HG03571 (cell line): ENCODE results near the gene MICAL3.
"Not testable (repeated sequence)": the region's sequence is repeated elsewhere in the genome, so short reads cannot be mapped to it uniquely, and the experiment has no call there.

ENCODE experiments used
- ATAC-seq: cut with Tn5 transposase; IDR thresholded peaks from one replicate; pipeline ENCODE4 v1.9.1; 2021; ENCODE audit not compliant: unreplicated experiment

The MICAL3 gene

GRCh38 chr22:18034076-18034475 is 9.7 kb upstream of the MICAL3 start:
- no peak for ATAC-seq

- no peak for ATAC-seq
Measured at GRCh38 chr22:18033204-18033998, 9.0 kb upstream of the MICAL3 start.

GRCh38 chr22:18032455-18033101 is 8.2 kb upstream of the MICAL3 start:
- ATAC-seq: no peak

- ATAC-seq: no peak
Measured at GRCh38 chr22:18031695-18032454, 7.5 kb upstream of the MICAL3 start.

GRCh38 chr22:18029686-18030267 is 5.4 kb upstream of the MICAL3 start:
- ATAC-seq: no peak

- ATAC-seq: no peak
Measured at GRCh38 chr22:18028817-18029527, 4.6 kb upstream of the MICAL3 start.

GRCh38 chr22:18025898-18026297 is 1.5 kb upstream of the MICAL3 start:
- not testable (repeated sequence) for ATAC-seq

- ATAC-seq: no peak
Measured at GRCh38 chr22:18024956-18025720, 777 bp upstream of the MICAL3 start.

- no peak for ATAC-seq
Measured at GRCh38 chr22:18023509-18024275, 669 bp downstream of the MICAL3 start.

GRCh38 chr22:18022876-18023275 is 1.5 kb downstream of the MICAL3 start:
- ATAC-seq: no peak

- ATAC-seq: no peak
Measured at GRCh38 chr22:18021431-18021830, 2.9 kb downstream of the MICAL3 start.

- ATAC-seq: not testable (repeated sequence)
Measured at GRCh38 chr22:18020743-18021142, 3.6 kb downstream of the MICAL3 start.

- ATAC-seq: no peak
Measured at GRCh38 chr22:18013947-18014346, 10.4 kb downstream of the MICAL3 start.

- no peak for ATAC-seq
Measured at GRCh38 chr22:18013436-18013835, 10.9 kb downstream of the MICAL3 start.

- ATAC-seq: no peak
Measured at GRCh38 chr22:18012531-18012930, 11.8 kb downstream of the MICAL3 start.

GRCh38 chr22:18010266-18010665 is 14.1 kb downstream of the MICAL3 start:
- no peak for ATAC-seq

GRCh38 chr22:18008136-18008535 is 16.2 kb downstream of the MICAL3 start:
- ATAC-seq: no peak

GRCh38 chr22:18005201-18005926 is 19.0 kb downstream of the MICAL3 start:
- no peak for ATAC-seq

- ATAC-seq: not testable (repeated sequence)
Measured at GRCh38 chr22:18001894-18002315, 22.5 kb downstream of the MICAL3 start.
